Trophoblast cell (in vitro differentiated cells and primary cell): ENCODE measurements around the gene CD44.

Source experiments
- DNase-seq, 2 donors: peaks; one replicate each; pipeline ENCODE4 v3.0.0-alpha.2; 2016
- H2AFZ ChIP-seq: 2 replicates; pipeline ENCODE4 v1.6.1; 2013; ENCODE audit warnings: low read length, moderate library complexity, mild to moderate bottlenecking; ENCODE audit not compliant: insufficient read depth, poor library complexity
- H2AK5ac ChIP-seq: 2 replicates; pipeline ENCODE4 v1.6.1; 2013; ENCODE audit warnings: mild to moderate bottlenecking, low read length
- H2BK120ac ChIP-seq: 2 replicates; pipeline ENCODE4 v1.6.1; 2013; ENCODE audit warnings: low read length, mild to moderate bottlenecking, moderate library complexity; ENCODE audit not compliant: insufficient read depth, poor library complexity
- H2BK12ac ChIP-seq: 2 replicates; pipeline ENCODE4 v1.6.1; 2013; ENCODE audit warnings: mild to moderate bottlenecking, low read length, moderate library complexity
- H2BK5ac ChIP-seq: 2 replicates; pipeline ENCODE4 v1.6.1; 2013; ENCODE audit warnings: low read length, low read depth, moderate library complexity, mild to moderate bottlenecking; ENCODE audit not compliant: poor library complexity
- H3K14ac ChIP-seq: 2 replicates; pipeline ENCODE4 v1.6.1; 2013; ENCODE audit warnings: mild to moderate bottlenecking, low read length
- H3K18ac ChIP-seq: 2 replicates; pipeline ENCODE4 v1.6.1; 2013; ENCODE audit warnings: mild to moderate bottlenecking, low read length
- H3K23ac ChIP-seq: 2 replicates; pipeline ENCODE4 v1.6.1; 2013; ENCODE audit warnings: low read length
- H3K27ac ChIP-seq: 2 replicates; pipeline ENCODE4 v1.5.1; 2013; ENCODE audit warnings: low read depth, mild to moderate bottlenecking, inconsistent platforms, low read length, moderate library complexity
- H3K27me3 ChIP-seq: 2 replicates; pipeline ENCODE4 v1.6.1; 2013; ENCODE audit warnings: inconsistent platforms, mild to moderate bottlenecking, low read length, moderate library complexity; ENCODE audit not compliant: insufficient read depth
- H3K36me3 ChIP-seq, 2 experiments: 1 replicate in 1 of 2; 2 replicates in 1 of 2; pipeline ENCODE4 v1.6.1; 2013; ENCODE audit warnings: low read length in 2 of 2, mild to moderate bottlenecking in 2 of 2, moderate library complexity in 1 of 2; ENCODE audit not compliant: insufficient read depth in 2 of 2, control insufficient read depth in 1 of 2
- H3K4ac ChIP-seq: 2 replicates; pipeline ENCODE4 v1.6.1; 2013; ENCODE audit warnings: low read depth, mild to moderate bottlenecking, low read length, moderate library complexity
- H3K4me1 ChIP-seq, 2 experiments: 1 replicate in 1 of 2; 2 replicates in 1 of 2; pipeline ENCODE4 v1.6.1; 2013; ENCODE audit warnings: low read length in 2 of 2, mild to moderate bottlenecking in 2 of 2, moderate library complexity in 1 of 2; ENCODE audit not compliant: insufficient read depth in 2 of 2, control insufficient read depth in 1 of 2
- H3K4me2 ChIP-seq: 2 replicates; pipeline ENCODE4 v1.6.1; 2013; ENCODE audit warnings: inconsistent platforms, mild to moderate bottlenecking, low read length, moderate library complexity
- H3K4me3 ChIP-seq: 2 replicates; pipeline ENCODE4 v1.5.1; 2013; ENCODE audit warnings: mild to moderate bottlenecking, low read depth, low read length, inconsistent platforms
- H3K79me1 ChIP-seq: one replicate; pipeline ENCODE4 v1.6.1; 2013; ENCODE audit warnings: low read length
- H3K79me2 ChIP-seq: 2 replicates; pipeline ENCODE4 v1.6.1; 2013; ENCODE audit warnings: low read length, mild to moderate bottlenecking; ENCODE audit not compliant: control insufficient read depth, insufficient read depth, poor library complexity
- H3K9ac ChIP-seq: 2 replicates; pipeline ENCODE4 v1.6.1; 2013; ENCODE audit warnings: mild to moderate bottlenecking, low read length
- H3K9me3 ChIP-seq: 2 replicates; pipeline ENCODE4 v1.6.1; 2013; ENCODE audit warnings: low read depth, mild to moderate bottlenecking, control low read depth, inconsistent platforms, low read length; ENCODE audit not compliant: insufficient read depth
- H4K12ac ChIP-seq: 2 replicates; pipeline ENCODE4 v1.6.1; 2013; ENCODE audit warnings: low read depth, mild to moderate bottlenecking, low read length, moderate library complexity
- H4K8ac ChIP-seq: 2 replicates; pipeline ENCODE4 v1.6.1; 2013; ENCODE audit warnings: low read depth, mild to moderate bottlenecking, low read length, moderate library complexity
- H4K91ac ChIP-seq: one replicate; pipeline ENCODE4 v1.6.1; 2013; ENCODE audit warnings: low read depth, mild to moderate bottlenecking, low read length, moderate library complexity
- WGBS: extraction: QIAGEN DNeasy Blood & Tissue Kit; methylation state at CpG from one replicate; pipeline ENCODE4 v1.1.7; 2013; ENCODE audit warnings: missing lambda C conversion rate; ENCODE audit not compliant: insufficient read length, insufficient coverage; ENCODE audit errors: extremely low coverage; 5-methylcytosine and 5-hydroxymethylcytosine counted together

The CD44 gene

DNA sequence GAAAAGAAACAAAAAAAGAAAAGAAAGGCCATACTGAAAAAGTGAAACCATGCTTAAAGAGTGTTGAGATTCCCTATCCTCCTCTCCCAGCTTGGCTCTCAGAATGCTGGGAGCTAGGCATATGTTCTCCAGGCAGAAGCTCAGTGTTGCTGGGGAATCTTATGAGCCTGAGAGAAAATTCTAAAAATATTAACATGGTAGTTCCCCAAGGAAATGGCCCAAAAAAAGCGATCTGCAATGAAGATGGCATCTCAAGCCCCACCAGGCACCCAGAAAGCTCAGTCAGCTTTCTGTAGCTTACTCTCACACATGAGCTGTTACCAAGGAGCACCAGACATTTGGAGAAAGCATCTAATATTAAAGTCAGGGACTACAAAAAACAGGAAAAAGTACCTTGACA lies 94.5 kb downstream of the CD44 start:
- H3K23ac ChIP-seq = no peak overlapping the region
- no peak overlapping the region for H3K9ac ChIP-seq
- no peak overlapping the region for H2BK120ac ChIP-seq
- H4K8ac ChIP-seq = no peak overlapping the region
- H3K4me3 ChIP-seq = no peak overlapping the region
- H2AFZ ChIP-seq = no peak overlapping the region
- H3K27me3 ChIP-seq = no peaks in the 10 kb centered on the region
- H3K18ac ChIP-seq = no peak overlapping the region
- no peak overlapping the region for H2BK12ac ChIP-seq
- H3K27ac ChIP-seq = no peak overlapping the region
- H3K14ac ChIP-seq = no peak overlapping the region
- no peak overlapping the region for H4K91ac ChIP-seq
- no peak overlapping the region for H3K4me2 ChIP-seq
- no peak overlapping the region for H2BK5ac ChIP-seq
- no peak overlapping the region for H2AK5ac ChIP-seq
- DNase-seq = no peak
- H3K79me2 ChIP-seq = peaks cover 1% of the 10 kb centered on the region
- no peaks in the 10 kb centered on the region for H3K36me3 ChIP-seq
- H3K4ac ChIP-seq = no peak overlapping the region
- no CpG with 5 or more reads among the region's 1 CpG for WGBS
- peaks cover 3 to 8% of the 10 kb centered on the region in 2 experiments for H3K4me1 ChIP-seq
- H3K79me1 ChIP-seq = peaks cover 3% of the 10 kb centered on the region
- H4K12ac ChIP-seq = no peak overlapping the region
- no peaks in the 10 kb centered on the region for H3K9me3 ChIP-seq

GRCh38 chr11:35234460-35235156 lies 95.6 kb downstream of the CD44 start:
- H3K9me3 ChIP-seq = no peaks in the 10 kb centered on the region
- H2BK12ac ChIP-seq = no peak overlapping the region
- no peak overlapping the region for H3K4me2 ChIP-seq
- H3K9ac ChIP-seq = no peak overlapping the region
- no peak overlapping the region for H2AFZ ChIP-seq
- no peak overlapping the region for H2AK5ac ChIP-seq
- no peak overlapping the region for H3K18ac ChIP-seq
- no peak overlapping the region for H4K12ac ChIP-seq
- no peak overlapping the region for H3K14ac ChIP-seq
- WGBS = no CpG with 5 or more reads among the region's 3 CpGs
- H2BK5ac ChIP-seq = no peak overlapping the region
- no peak overlapping the region for H3K4ac ChIP-seq
- H3K79me1 ChIP-seq = peaks cover 3% of the 10 kb centered on the region
- no peak overlapping the region for H4K91ac ChIP-seq
- no peak overlapping the region for H2BK120ac ChIP-seq
- H3K36me3 ChIP-seq = no peaks in the 10 kb centered on the region
- no peak overlapping the region for H3K23ac ChIP-seq
- H3K27me3 ChIP-seq = no peaks in the 10 kb centered on the region
- no peak overlapping the region for H3K4me3 ChIP-seq
- no peaks in the 10 kb centered on the region for H3K79me2 ChIP-seq
- DNase-seq = no peak
- H4K8ac ChIP-seq = no peak overlapping the region
- no peak overlapping the region for H3K27ac ChIP-seq
- H3K4me1 ChIP-seq = peaks cover 3 to 8% of the 10 kb centered on the region in 2 experiments

- peaks cover 3% of the 10 kb centered on the region for H3K79me1 ChIP-seq
- H3K4ac ChIP-seq = no peak overlapping the region
- H3K79me2 ChIP-seq = no peaks in the 10 kb centered on the region
- DNase-seq = no peak
- H2BK12ac ChIP-seq = no peak overlapping the region
- H3K9me3 ChIP-seq = no peaks in the 10 kb centered on the region
- no peaks in the 10 kb centered on the region for H3K27me3 ChIP-seq
- H2AFZ ChIP-seq = no peak overlapping the region
- H3K14ac ChIP-seq = no peak overlapping the region
- H2BK5ac ChIP-seq = no peak overlapping the region
- H3K23ac ChIP-seq = no peak overlapping the region
- H3K27ac ChIP-seq = no peak overlapping the region
- H3K9ac ChIP-seq = no peak overlapping the region
- WGBS = no CpG with 5 or more reads among the region's 2 CpGs
- no peak overlapping the region for H4K8ac ChIP-seq
- H4K12ac ChIP-seq = no peak overlapping the region
- peaks cover 3 to 8% of the 10 kb centered on the region in 2 experiments for H3K4me1 ChIP-seq
- H3K4me3 ChIP-seq = no peak overlapping the region
- H3K4me2 ChIP-seq = no peak overlapping the region
- no peak overlapping the region for H3K18ac ChIP-seq
- H4K91ac ChIP-seq = no peak overlapping the region
- H2AK5ac ChIP-seq = no peak overlapping the region
- no peak overlapping the region for H2BK120ac ChIP-seq
- H3K36me3 ChIP-seq = no peaks in the 10 kb centered on the region
These were observed 96.1 kb downstream of the CD44 start for GRCh38 chr11:35235157-35235468.

DNA sequence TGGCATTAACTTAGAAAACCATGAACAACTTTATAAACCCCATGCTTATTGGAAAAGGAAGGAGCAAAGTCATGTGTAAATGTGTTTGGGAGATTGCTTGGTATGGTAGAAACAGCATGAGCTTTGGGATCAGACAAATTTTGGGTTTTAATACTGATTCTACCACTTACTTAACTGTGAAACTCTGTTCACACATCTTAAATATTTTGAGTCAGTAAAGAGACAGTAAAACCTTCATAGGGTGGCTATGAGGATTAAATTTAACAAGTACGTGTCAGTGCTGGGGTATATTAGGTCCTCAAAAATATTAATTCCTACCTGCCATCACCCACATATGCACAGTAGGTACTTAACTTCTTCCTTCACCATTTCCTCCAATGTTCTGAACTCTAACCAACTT lies 96.5 kb downstream of the CD44 start:
- Histone ChIP-seq H3K4me1 (peaks cover 3 to 8% of the 10 kb centered on the region in 2 experiments), H3K14ac (no peak overlapping the region), H3K27ac (no peak overlapping the region), H3K18ac (no peak overlapping the region), H3K9me3 (no peaks in the 10 kb centered on the region), H2AFZ (no peak overlapping the region), H4K91ac (no peak overlapping the region), H3K23ac (no peak overlapping the region), H3K36me3 (no peaks in the 10 kb centered on the region), H3K4ac (no peak overlapping the region), H2BK5ac (no peak overlapping the region), H2BK12ac (no peak overlapping the region), H3K79me1 (peaks cover 3% of the 10 kb centered on the region), H3K9ac (no peak overlapping the region), H3K27me3 (no peaks in the 10 kb centered on the region), H2BK120ac (no peak overlapping the region), H4K8ac (no peak overlapping the region), H4K12ac (no peak overlapping the region), H3K4me2 (no peak overlapping the region), H3K79me2 (no peaks in the 10 kb centered on the region), H3K4me3 (no peak overlapping the region), H2AK5ac (no peak overlapping the region)
- DNase-seq = no peak
- no CpG with 5 or more reads among the region's 1 CpG for WGBS
